Hematopoietic multipotent progenitor cell treated with erythropoietin and hydrocortisone succinate and interleukin-3 and kit ligand, for 4 days (in vitro differentiated cells): ENCODE data around the gene ANO2.

Experiments used
- DNase-seq: peaks from one replicate; pipeline ENCODE4 v3.0.0-alpha.2; 2015

The ANO2 gene

GRCh38 chr12:5525783-5526367, 419.2 kb downstream of the ANO2 start:
- no peak for DNase-seq

GRCh38 chr12:5524769-5525436, 420.2 kb downstream of the ANO2 start:
- DNase-seq = peak; percentile 4

GRCh38 chr12:5524116-5524768, 420.8 kb downstream of the ANO2 start:
- DNase-seq = no peak

- DNase-seq = no peak
Observed at GRCh38 chr12:5523396-5524115, 421.5 kb downstream of the ANO2 start.

DNA sequence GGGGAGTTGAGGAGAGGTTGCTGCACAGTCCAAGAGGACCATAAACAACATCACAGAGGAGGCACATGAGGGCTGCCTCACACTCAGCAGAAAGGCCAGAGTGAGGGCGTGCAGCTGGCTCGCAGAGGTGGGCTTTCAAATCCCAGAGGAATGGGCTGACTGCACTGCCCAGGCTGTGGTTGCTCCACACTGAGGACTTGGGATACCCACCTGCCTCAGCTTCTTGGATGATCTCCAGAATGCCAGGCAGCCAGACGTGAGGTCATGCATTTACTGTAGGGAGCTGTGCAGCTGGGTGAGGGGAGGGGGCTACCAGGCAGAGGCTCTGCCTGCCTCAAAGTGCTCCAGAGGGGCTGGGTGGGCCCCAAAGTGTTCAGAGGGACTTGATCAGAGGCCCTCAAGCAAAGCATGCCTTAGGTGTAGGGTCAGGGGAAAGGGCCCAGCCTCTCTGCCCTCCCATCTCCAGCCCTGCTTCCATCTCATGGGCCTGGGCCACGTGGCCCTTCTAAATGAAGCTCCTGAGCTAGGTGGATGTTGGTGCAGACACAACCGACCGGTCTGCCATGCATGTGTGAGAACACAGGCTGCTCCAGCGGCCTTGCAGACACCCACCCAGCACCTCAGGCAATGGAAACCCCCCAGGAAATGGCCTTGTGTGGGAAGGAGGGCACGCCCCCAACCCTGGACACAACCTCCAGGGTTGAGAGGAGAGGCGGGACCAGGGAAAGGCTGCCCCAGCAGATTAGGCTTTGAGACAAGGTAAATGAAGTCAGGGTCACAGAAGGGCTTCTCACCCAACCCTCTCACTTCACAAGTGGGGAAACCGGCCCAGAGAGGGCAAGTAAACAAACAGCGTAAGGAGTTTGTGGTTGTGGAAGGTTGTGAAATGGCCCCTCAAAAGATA, 422.4 kb downstream of the ANO2 start:
- no peak for DNase-seq

DNA sequence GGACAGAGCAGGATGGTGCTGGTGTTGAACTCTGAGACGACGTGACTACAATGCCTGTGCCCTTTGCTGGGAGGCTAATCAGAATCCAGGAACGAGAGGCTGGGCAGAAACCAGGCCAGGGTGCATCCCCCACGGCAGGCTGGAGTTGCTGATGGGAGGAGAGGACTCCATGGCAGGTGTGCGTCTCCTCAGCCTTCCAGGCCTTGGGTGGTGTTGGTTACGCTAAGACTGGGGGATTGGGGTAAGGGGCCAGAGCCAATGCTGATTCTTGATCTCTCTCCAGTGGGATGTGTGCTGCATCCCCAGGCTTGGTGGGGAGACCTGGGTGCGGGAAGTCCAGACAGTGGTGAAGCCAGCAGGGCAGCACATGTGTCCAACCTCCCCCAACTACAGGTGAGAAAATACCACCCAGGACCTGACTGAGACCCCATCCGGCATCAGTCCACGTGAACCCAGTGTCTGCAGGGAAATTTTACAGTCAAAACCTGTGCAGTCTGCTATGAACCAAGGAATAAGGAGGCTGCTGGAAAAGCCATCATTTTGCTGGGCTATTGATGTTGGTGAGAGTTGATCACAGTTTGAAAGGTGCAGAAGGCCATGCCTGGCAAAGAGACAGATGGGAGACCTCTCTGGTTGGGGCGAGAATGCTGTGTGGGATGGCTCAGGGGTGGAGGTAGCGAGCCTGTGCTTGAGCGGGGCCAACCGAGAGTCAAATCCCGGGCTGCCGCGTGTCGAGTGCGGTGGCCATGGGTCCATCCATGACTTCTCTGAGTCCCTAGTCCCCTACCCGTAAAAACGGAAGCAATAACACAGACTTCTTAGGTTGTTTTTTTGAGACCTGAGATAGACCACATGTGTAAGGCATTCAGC, 423.4 kb downstream of the ANO2 start:
- no peak for DNase-seq

GRCh38 chr12:5520831-5521230, 424.2 kb downstream of the ANO2 start:
- DNase-seq = no peak

DNA sequence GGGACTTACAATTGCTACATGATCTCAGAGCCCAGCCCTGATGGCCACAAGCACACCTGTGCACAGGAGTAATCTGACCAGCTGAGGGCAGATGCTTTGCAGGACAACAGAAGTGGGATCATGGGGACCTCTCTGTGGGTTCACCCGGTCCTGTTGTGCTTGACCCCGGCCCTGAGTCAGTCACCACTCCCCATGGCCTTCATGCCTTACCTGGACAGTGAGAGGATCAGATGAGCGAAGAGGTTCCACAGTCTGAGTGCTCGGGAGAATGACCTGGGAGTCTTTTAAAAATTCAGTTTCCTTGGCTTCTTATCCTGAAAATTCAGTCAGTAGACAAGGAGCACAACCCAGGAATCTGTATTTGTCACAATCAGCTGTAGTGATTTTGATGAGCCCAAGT, 425.0 kb downstream of the ANO2 start:
- no peak for DNase-seq

GRCh38 chr12:5518584-5519365, 426.3 kb downstream of the ANO2 start:
- DNase-seq = no peak

- no peak for DNase-seq
Observed at GRCh38 chr12:5516371-5517241, 428.5 kb downstream of the ANO2 start.

GRCh38 chr12:5515458-5515857, 429.6 kb downstream of the ANO2 start:
- DNase-seq = no peak

DNA sequence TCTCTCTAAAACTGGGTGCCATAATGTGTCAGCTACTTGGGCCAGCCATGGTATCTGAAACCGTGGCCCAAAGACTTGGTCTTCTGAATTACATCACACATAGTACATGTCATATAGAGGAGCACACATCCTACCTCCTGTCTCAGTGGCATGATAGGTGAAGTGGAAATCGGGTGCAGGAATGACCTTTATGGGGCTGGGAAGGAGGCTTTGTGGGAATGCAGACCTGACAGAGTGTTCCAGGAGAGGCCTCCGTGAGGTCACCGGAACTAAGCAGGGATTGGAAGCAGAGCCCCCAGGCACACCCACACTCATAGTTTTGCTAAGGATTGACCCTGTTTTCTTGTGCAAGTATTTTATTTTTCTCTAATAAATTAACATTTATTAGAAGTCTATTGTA, 430.5 kb downstream of the ANO2 start:
- DNase-seq = no peak

DNA sequence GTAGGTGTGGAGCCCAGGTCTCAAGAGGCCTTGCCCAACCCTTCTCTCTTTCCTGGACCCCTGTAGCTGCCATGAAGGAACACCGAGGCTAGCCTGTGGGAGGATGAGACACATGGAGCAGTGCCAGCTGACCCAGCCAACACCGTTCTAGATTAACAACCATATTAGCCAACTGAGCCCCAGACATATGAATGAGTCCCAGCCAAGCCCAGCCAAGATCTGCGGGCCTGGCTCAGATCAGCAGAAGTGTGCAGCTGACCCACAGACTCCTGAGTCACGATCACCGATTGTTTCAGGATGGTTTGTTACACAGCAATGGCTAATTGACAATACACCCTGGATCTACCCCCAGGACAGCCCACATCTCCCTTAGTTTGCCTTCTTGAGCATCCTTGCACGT, 431.0 kb downstream of the ANO2 start:
- no peak for DNase-seq

DNA sequence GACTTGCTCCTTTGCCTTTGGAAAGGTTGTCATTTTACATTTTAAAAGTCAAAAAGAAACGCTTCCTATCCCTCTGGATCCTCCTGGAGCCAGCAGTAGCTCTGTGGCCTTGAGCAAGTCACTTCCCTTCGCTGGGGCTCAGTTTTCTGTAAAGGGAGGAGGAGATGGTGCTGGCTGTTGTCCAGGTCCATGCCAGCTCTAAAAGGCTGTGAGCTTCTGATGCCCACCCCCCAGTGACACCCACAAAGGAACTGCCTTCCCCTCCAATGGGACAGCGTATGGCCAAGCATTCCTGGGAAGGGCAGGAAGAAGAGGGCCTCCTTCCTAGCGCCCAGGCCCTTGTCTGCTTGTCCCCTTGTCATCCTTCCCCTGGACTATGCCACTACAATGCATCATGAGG, 431.7 kb downstream of the ANO2 start:
- DNase-seq = no peak
